ENCODE measurements around the gene TAF11L8. TPM values are rescaled to one million over a fixed set of nuclear protein-coding genes. Genes with fewer than 3 reads are reported as not detected.

The TAF11L8 gene
- total RNA-seq, 2 donors from 2014 or later: not detected

Other genes starting within 250 kb of the TAF11L8 start
- not detected for gene TAF11L2, start 92.7 kb downstream of the TAF11L8 start, total RNA-seq
- not detected for gene TAF11L3, start 72.6 kb downstream of the TAF11L8 start, total RNA-seq
- gene TAF11L4, start 69.2 kb downstream of the TAF11L8 start, total RNA-seq: not detected
- gene TAF11L5, start 65.7 kb downstream of the TAF11L8 start, total RNA-seq: not detected
- gene TAF11L6, start 62.3 kb downstream of the TAF11L8 start, total RNA-seq: not detected
- gene TAF11L7, start 5.2 kb downstream of the TAF11L8 start, total RNA-seq: not detected
- not detected for gene TAF11L9, start 3.4 kb upstream of the TAF11L8 start, total RNA-seq
- not detected for gene TAF11L10, start 6.9 kb upstream of the TAF11L8 start, total RNA-seq
- not detected for gene TAF11L11, start 13.2 kb upstream of the TAF11L8 start, total RNA-seq
- gene TAF11L12, start 19.4 kb upstream of the TAF11L8 start, total RNA-seq: not detected
- gene TAF11L13, start 41.1 kb upstream of the TAF11L8 start, total RNA-seq: not detected
- gene TAF11L14, start 43.5 kb upstream of the TAF11L8 start, total RNA-seq: not detected

Data from T-helper 17 cell (primary cell).